Uterine smooth muscle cell (primary cell): ENCODE data around the gene ANKRD9. TPM values are rescaled to one million over a fixed set of nuclear protein-coding genes. Genes with fewer than 3 reads are reported as not detected.

Experiments used
- total RNA-seq: library from RNA; depleted of rRNA; stranded (reverse); fragments of >200 nt; gene quantifications from 2 replicates; pipeline ENCODE4 v1.2.3, GENCODE V29; 2014

Gene ANKRD9
- total RNA-seq, result 24.9 and 31.7 TPM in 2 replicates

DNA sequence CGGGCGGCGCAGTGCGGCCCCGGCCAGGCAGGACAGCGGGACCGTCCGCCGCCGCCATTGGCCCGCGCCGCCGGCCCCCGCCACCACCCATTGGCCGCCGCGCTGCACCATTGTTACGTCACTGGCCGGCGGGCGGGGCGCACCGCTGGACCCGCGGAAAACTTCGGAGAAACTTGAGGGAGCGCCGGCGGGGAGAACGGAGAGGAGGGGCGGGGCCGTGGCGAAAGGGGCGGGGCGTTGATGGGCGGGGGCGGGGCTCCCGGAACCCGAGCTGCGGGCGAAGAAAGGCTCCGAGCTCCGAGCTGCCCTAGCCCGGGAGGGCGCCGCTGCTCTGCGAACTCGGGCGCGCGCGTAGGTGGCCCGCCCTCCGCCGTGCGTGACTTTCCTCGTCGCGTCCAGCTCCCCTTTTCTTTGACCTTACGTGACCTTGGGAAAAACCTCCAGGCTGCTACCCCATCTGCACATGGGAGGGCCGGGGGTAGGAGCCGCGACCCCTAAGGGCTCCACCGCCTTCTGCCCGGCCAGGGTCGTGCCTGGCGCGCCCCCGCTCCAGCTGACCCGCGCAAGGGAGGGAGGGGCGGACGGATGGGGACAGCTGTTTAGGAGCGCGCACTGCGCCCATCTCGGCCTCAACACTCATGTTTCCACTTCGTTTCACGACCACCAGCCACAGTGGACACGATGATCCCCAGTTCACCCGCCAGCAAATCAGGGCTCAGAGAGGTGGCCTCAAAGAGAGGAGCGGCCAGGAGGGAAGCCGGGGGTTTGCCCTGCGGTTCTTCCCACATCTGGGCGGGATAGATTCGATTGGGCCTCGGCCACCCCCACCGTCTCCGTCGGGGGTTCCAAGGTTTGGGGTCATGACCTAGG is at the start of gene ANKRD9:
Gene ANKRD9, minus strand, starts transcription at position 31 of the 870 bp plus-strand sequence. CDS start 1,887 bp downstream, outside the sequence.

Other genes with a start within 250 kb of the ANKRD9 start
- gene MOK, start 204.6 kb downstream of the ANKRD9 start, total RNA-seq, result 8.3 and 10.9 TPM in 2 replicates
- 10.5 and 11.5 TPM in 2 replicates for gene ZNF839, start 190.0 kb downstream of the ANKRD9 start, total RNA-seq
- gene CINP, start 146.9 kb downstream of the ANKRD9 start, total RNA-seq, result 44.1 and 58.4 TPM in 2 replicates
- 13.8 and 25.0 TPM in 2 replicates for gene TECPR2, start 146.8 kb downstream of the ANKRD9 start, total RNA-seq
- 12.2 and 12.5 TPM in 2 replicates for gene RCOR1, start 82.9 kb upstream of the ANKRD9 start, total RNA-seq